ENCODE measurements around the gene MTIF2.
"Not testable (repeated sequence)": the region's sequence is repeated elsewhere in the genome, so short reads cannot be mapped to it uniquely, and the experiment has no call there.

MTIF2 gene

DNA sequence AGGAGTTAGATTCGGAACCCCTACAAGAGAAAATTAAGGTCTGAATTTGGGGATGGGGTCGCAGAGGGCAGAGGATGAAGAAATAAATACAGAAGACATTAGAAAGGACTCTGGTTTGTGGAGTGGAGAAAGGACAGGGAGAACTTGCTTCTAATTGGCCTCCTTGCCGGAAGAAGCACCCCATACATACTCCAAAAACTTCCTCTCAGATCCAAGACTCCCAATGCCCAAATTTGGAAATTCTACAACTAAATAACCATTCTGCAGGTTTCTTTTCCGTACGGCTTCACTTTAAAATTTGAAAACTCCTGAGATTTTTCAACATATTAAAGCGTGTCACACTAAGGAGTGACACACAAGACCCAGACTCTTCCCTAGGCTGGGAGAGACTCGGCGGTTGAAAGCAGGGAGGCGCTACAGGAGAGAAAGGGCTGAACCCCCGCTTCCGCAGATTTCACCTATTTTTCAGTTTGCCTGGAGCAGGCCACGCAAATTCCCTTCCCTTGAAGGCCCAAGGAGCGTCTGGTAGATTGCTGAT is 37.4 kb downstream of the MTIF2 start:
- H3K4me3 ChIP-seq (ENCODE audit: low read depth, low read length), result peak overlapping the region; percentile 81
- TF ChIP-seq CTCF (IDR thresholded peaks at IDR 0.05; ENCODE audit: low read depth, low read length, missing control alignments), result no peak
- no peak for DNase-seq (ENCODE audit: low read depth)

GRCh38 chr2:55230551-55230950 is 38.5 kb downstream of the MTIF2 start:
- TF ChIP-seq CTCF (IDR thresholded peaks at IDR 0.05; ENCODE audit: low read depth, low read length, missing control alignments), result no peak
- no peak for DNase-seq (ENCODE audit: low read depth)
- H3K4me3 ChIP-seq (ENCODE audit: low read depth, low read length), result no peak overlapping the region

- H3K4me3 ChIP-seq (ENCODE audit: low read depth, low read length), result no peak overlapping the region
- TF ChIP-seq CTCF (IDR thresholded peaks at IDR 0.05; ENCODE audit: low read depth, low read length, missing control alignments), result no peak
- DNase-seq (ENCODE audit: low read depth), result no peak
These were observed 39.8 kb downstream of the MTIF2 start for GRCh38 chr2:55229221-55229620.

- no peak for DNase-seq (ENCODE audit: low read depth)
- no peak overlapping the region for H3K4me3 ChIP-seq (ENCODE audit: low read depth, low read length)
- TF ChIP-seq CTCF (IDR thresholded peaks at IDR 0.05; ENCODE audit: low read depth, low read length, missing control alignments), result no peak
These were observed 40.8 kb downstream of the MTIF2 start for GRCh38 chr2:55228226-55228563.

DNA sequence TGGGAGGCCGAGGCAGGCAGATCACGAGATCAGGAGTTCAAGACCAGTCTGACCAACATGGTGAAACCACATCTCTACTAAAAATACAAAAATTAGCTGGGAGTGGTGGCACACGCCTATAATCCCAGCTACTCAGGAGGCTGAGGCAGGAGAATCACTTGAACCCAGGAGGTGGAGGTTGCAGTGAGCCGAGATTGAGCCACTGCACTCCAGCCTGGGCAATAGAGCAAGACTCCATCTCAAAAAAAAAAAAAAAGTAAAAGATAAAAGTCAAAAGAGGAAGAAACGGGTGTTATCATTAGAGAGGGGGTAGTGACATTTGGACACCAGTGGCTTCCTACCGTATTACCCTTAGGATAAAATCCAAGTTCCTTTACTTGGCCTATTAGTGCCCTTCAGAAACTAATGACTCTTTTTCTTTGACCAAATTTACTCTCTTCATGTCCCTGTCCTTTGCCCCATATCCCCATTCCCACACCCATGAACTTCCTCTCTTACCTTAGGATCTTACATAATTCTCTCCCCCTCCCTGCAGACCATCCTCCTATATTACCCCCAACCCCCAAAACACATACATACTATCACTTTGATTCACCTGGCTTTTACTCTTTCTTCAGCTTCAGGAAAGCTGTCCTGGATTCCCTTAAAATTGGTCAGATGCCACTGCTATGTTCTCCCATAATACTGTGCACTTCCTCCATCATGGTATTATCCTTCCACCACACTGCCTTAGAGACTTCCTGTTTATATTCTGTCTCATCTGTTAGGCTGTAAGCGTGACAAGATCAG is 41.4 kb downstream of the MTIF2 start:
- H3K4me3 ChIP-seq (ENCODE audit: low read depth, low read length); DNase-seq (ENCODE audit: low read depth): not testable (repeated sequence)

GRCh38 chr2:55225481-55226020 is 43.5 kb downstream of the MTIF2 start:
- H3K4me3 ChIP-seq (ENCODE audit: low read depth, low read length), result no peak overlapping the region
- TF ChIP-seq CTCF (IDR thresholded peaks at IDR 0.05; ENCODE audit: low read depth, low read length, missing control alignments), result no peak
- no peak for DNase-seq (ENCODE audit: low read depth)

GRCh38 chr2:55224761-55225261 is 44.2 kb downstream of the MTIF2 start:
- TF ChIP-seq CTCF (IDR thresholded peaks at IDR 0.05; ENCODE audit: low read depth, low read length, missing control alignments), result no peak

More at GRCh38 chr2:55224761-55225261, 44.2 kb downstream of the MTIF2 start:
- no peak for DNase-seq (ENCODE audit: low read depth)
- no peak overlapping the region for H3K4me3 ChIP-seq (ENCODE audit: low read depth, low read length)

All from GM12864 (cell line).